ENCODE results near the gene ELF3.

DNA sequence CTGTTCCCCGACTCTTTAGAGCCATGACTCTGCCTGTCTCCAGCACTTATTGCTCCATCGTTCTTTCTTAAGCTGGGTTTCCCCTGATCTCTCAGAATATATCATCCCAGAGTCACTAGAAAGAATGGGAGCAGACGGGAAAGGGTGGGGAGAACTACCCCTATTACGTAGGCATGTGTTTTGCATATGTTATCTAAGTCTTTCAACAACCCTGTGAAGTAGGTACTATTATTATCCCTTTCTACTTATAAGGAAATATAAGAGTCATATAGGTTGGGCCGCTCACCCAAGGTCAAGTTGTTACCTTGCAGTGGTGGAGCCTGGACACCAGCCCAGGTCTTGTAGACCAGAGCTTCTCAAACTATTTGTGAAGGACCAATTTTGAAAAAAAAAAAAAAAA is 38.7 kb downstream of the ELF3 start:
- TF ChIP-seq POLR2AphosphoS5 (IDR thresholded peaks at IDR 0.05; ENCODE audit: low read depth, low read length) (no peak), POLR2A (IDR thresholded peaks at IDR 0.05; ENCODE audit: low read depth, low read length) (no peak)

All from GM12891 (cell line).